ENCODE results near the gene EPHA8. TPM values are rescaled to one million over a fixed set of nuclear protein-coding genes. Genes with fewer than 3 reads are reported as not detected.

The EPHA8 gene
- total and polyA plus RNA-seq, 4 donors, result 1.8 to 17.1 (median 9.0) TPM

GRCh38 chr1:22636353-22636752, 73.1 kb downstream of the EPHA8 start, which contains the start of gene C1QA:
TSS of gene C1QA (plus strand) at chr1:22636628. CDS start at chr1:22637617, 989 bp downstream.
- Histone ChIP-seq H3K4me1 (ENCODE audit: control insufficient read depth, insufficient read depth, low read length) (peaks cover 9% of the 10 kb centered on the region), H3K4me3 (ENCODE audit: low read depth, low read length) (peak within 1 kb of the TSS; percentile 5), H3K27me3 (ENCODE audit: control insufficient read depth, insufficient read depth, low read length) (no peaks in the 10 kb centered on the region), H3K9me3 (ENCODE audit: control insufficient read depth, insufficient read depth, low read length) (no peaks in the 10 kb centered on the region), H3K36me3 (ENCODE audit: control insufficient read depth, insufficient read depth, low read length) (no peaks in the 10 kb centered on the region), H3K27ac (ENCODE audit: low read depth, low read length) (no peak within 1 kb of the TSS)
- 71% methylated on average over 3 of the region's 5 CpGs for WGBS (ENCODE audit: insufficient coverage)
- DNase-seq (ENCODE audit: low read depth in 4 of 6, low spot score in 6 of 6), result peak in 1 of 6 donors; percentile 24

GRCh38 chr1:22636927-22637326, 73.6 kb downstream of the EPHA8 start:
- Histone ChIP-seq H3K4me1 (ENCODE audit: control insufficient read depth, insufficient read depth, low read length) (peaks cover 15% of the 10 kb centered on the region), H3K27me3 (ENCODE audit: control insufficient read depth, insufficient read depth, low read length) (no peaks in the 10 kb centered on the region), H3K4me3 (ENCODE audit: low read depth, low read length) (peak overlapping the region; percentile 5), H3K9me3 (ENCODE audit: control insufficient read depth, insufficient read depth, low read length) (no peaks in the 10 kb centered on the region), H3K27ac (ENCODE audit: low read depth, low read length) (no peak overlapping the region), H3K36me3 (ENCODE audit: control insufficient read depth, insufficient read depth, low read length) (no peaks in the 10 kb centered on the region)
- peak in 1 of 6 donors; percentile 78 for DNase-seq (ENCODE audit: low read depth in 4 of 6, low spot score in 6 of 6)
- 61% methylated on average over 6 of the region's 6 CpGs for WGBS (ENCODE audit: insufficient coverage)

- no peak for DNase-seq (ENCODE audit: low read depth in 4 of 6, low spot score in 6 of 6)
- H3K36me3 ChIP-seq (ENCODE audit: control insufficient read depth, insufficient read depth, low read length), result no peaks in the 10 kb centered on the region
- H3K27ac ChIP-seq (ENCODE audit: low read depth, low read length), result no peak overlapping the region
- H3K9me3 ChIP-seq (ENCODE audit: control insufficient read depth, insufficient read depth, low read length), result no peaks in the 10 kb centered on the region
- H3K27me3 ChIP-seq (ENCODE audit: control insufficient read depth, insufficient read depth, low read length), result no peaks in the 10 kb centered on the region
- H3K4me1 ChIP-seq (ENCODE audit: control insufficient read depth, insufficient read depth, low read length), result peaks cover 19% of the 10 kb centered on the region
- 76% methylated on average over 3 of the region's 3 CpGs for whole genome bisulfite sequencing (ENCODE audit: insufficient coverage)
- no peak overlapping the region for H3K4me3 ChIP-seq (ENCODE audit: low read depth, low read length)
Observed at GRCh38 chr1:22637907-22638445, 74.7 kb downstream of the EPHA8 start.

- H3K4me1 ChIP-seq (ENCODE audit: control insufficient read depth, insufficient read depth, low read length), result peaks cover 19% of the 10 kb centered on the region
- 88% methylated on average over 23 of the region's 23 CpGs for WGBS (ENCODE audit: insufficient coverage)
- no peak for DNase-seq (ENCODE audit: low read depth in 4 of 6, low spot score in 6 of 6)
- no peaks in the 10 kb centered on the region for H3K9me3 ChIP-seq (ENCODE audit: control insufficient read depth, insufficient read depth, low read length)
- H3K4me3 ChIP-seq (ENCODE audit: low read depth, low read length), result no peak overlapping the region
- no peaks in the 10 kb centered on the region for H3K27me3 ChIP-seq (ENCODE audit: control insufficient read depth, insufficient read depth, low read length)
- H3K36me3 ChIP-seq (ENCODE audit: control insufficient read depth, insufficient read depth, low read length), result no peaks in the 10 kb centered on the region
- H3K27ac ChIP-seq (ENCODE audit: low read depth, low read length), result no peak overlapping the region
Observed at GRCh38 chr1:22638476-22639234, 75.4 kb downstream of the EPHA8 start.

GRCh38 chr1:22639286-22639685, 76.0 kb downstream of the EPHA8 start:
- Histone ChIP-seq H3K4me3 (ENCODE audit: low read depth, low read length) (no peak overlapping the region), H3K27ac (ENCODE audit: low read depth, low read length) (no peak overlapping the region), H3K9me3 (ENCODE audit: control insufficient read depth, insufficient read depth, low read length) (no peaks in the 10 kb centered on the region), H3K36me3 (ENCODE audit: control insufficient read depth, insufficient read depth, low read length) (no peaks in the 10 kb centered on the region), H3K4me1 (ENCODE audit: control insufficient read depth, insufficient read depth, low read length) (peaks cover 19% of the 10 kb centered on the region), H3K27me3 (ENCODE audit: control insufficient read depth, insufficient read depth, low read length) (no peaks in the 10 kb centered on the region)
- 14% methylated on average over 5 of the region's 8 CpGs for WGBS (ENCODE audit: insufficient coverage)
- peak in 2 of 6 donors; percentile 19 to 44 for DNase-seq (ENCODE audit: low read depth in 4 of 6, low spot score in 6 of 6)

GRCh38 chr1:22641247-22641646, 78.0 kb downstream of the EPHA8 start:
- Histone ChIP-seq H3K36me3 (ENCODE audit: control insufficient read depth, insufficient read depth, low read length) (no peaks in the 10 kb centered on the region), H3K27ac (ENCODE audit: low read depth, low read length) (no peak overlapping the region), H3K27me3 (ENCODE audit: control insufficient read depth, insufficient read depth, low read length) (no peaks in the 10 kb centered on the region), H3K4me3 (ENCODE audit: low read depth, low read length) (no peak overlapping the region), H3K9me3 (ENCODE audit: control insufficient read depth, insufficient read depth, low read length) (no peaks in the 10 kb centered on the region), H3K4me1 (ENCODE audit: control insufficient read depth, insufficient read depth, low read length) (peaks cover 19% of the 10 kb centered on the region)
- no peak for DNase-seq (ENCODE audit: low read depth in 4 of 6, low spot score in 6 of 6)
- WGBS (ENCODE audit: insufficient coverage), result 87% methylated on average over 6 of the region's 8 CpGs

- WGBS (ENCODE audit: insufficient coverage), result 6% methylated on average over 9 of the region's 18 CpGs
- Histone ChIP-seq H3K27ac (ENCODE audit: low read depth, low read length) (no peak overlapping the region), H3K4me3 (ENCODE audit: low read depth, low read length) (no peak overlapping the region)
Observed at GRCh38 chr1:22641906-22642636, 78.8 kb downstream of the EPHA8 start.

GRCh38 chr1:22643381-22643780, 80.1 kb downstream of the EPHA8 start, which contains the start of gene C1QC:
TSS of gene C1QC (plus strand) at chr1:22643633. CDS start at chr1:22644024, 391 bp downstream.
- H3K4me3 ChIP-seq (ENCODE audit: low read depth, low read length), result no peak within 1 kb of the TSS
- WGBS (ENCODE audit: insufficient coverage), result 79% methylated on average over 8 of the region's 8 CpGs

More at GRCh38 chr1:22641906-22642636, 78.8 kb downstream of the EPHA8 start:
- peak in 5 of 6 donors; percentile 44 to 92 (median 64) for DNase-seq (ENCODE audit: low read depth in 4 of 6, low spot score in 6 of 6)
- Histone ChIP-seq H3K36me3 (ENCODE audit: control insufficient read depth, insufficient read depth, low read length) (no peaks in the 10 kb centered on the region), H3K9me3 (ENCODE audit: control insufficient read depth, insufficient read depth, low read length) (no peaks in the 10 kb centered on the region), H3K27me3 (ENCODE audit: control insufficient read depth, insufficient read depth, low read length) (no peaks in the 10 kb centered on the region), H3K4me1 (ENCODE audit: control insufficient read depth, insufficient read depth, low read length) (peaks cover 19% of the 10 kb centered on the region)

GRCh38 chr1:22643928-22644327, 80.6 kb downstream of the EPHA8 start:
- 80% methylated on average over 11 of the region's 12 CpGs for WGBS (ENCODE audit: insufficient coverage)

More at GRCh38 chr1:22643381-22643780, 80.1 kb downstream of the EPHA8 start, which contains the start of gene C1QC:
- no peaks in the 10 kb centered on the region for H3K9me3 ChIP-seq (ENCODE audit: control insufficient read depth, insufficient read depth, low read length)
- H3K27me3 ChIP-seq (ENCODE audit: control insufficient read depth, insufficient read depth, low read length), result no peaks in the 10 kb centered on the region
- no peaks in the 10 kb centered on the region for H3K36me3 ChIP-seq (ENCODE audit: control insufficient read depth, insufficient read depth, low read length)
- DNase-seq (ENCODE audit: low read depth in 4 of 6, low spot score in 6 of 6), result peak in 1 of 6 donors; percentile 24
- H3K4me1 ChIP-seq (ENCODE audit: control insufficient read depth, insufficient read depth, low read length), result peaks cover 19% of the 10 kb centered on the region
- H3K27ac ChIP-seq (ENCODE audit: low read depth, low read length), result no peak within 1 kb of the TSS

More at GRCh38 chr1:22643928-22644327, 80.6 kb downstream of the EPHA8 start:
- peaks cover 17% of the 10 kb centered on the region for H3K4me1 ChIP-seq (ENCODE audit: control insufficient read depth, insufficient read depth, low read length)
- no peaks in the 10 kb centered on the region for H3K36me3 ChIP-seq (ENCODE audit: control insufficient read depth, insufficient read depth, low read length)
- DNase-seq (ENCODE audit: low read depth in 4 of 6, low spot score in 6 of 6), result no peak
- H3K9me3 ChIP-seq (ENCODE audit: control insufficient read depth, insufficient read depth, low read length), result no peaks in the 10 kb centered on the region
- H3K27ac ChIP-seq (ENCODE audit: low read depth, low read length), result no peak overlapping the region
- H3K4me3 ChIP-seq (ENCODE audit: low read depth, low read length), result no peak overlapping the region
- no peaks in the 10 kb centered on the region for H3K27me3 ChIP-seq (ENCODE audit: control insufficient read depth, insufficient read depth, low read length)
